Measurements from ENCODE around the gene HIVEP3.

GRCh38 chr1:41936107-41936506, 17.4 kb upstream of the HIVEP3 start:
- TF ChIP-seq CTCF (IDR thresholded peaks at IDR 0.05) (no peak), EP300 (IDR thresholded peaks at IDR 0.05) (no peak), POLR2A (IDR thresholded peaks at IDR 0.05) (no peak)

Data from tibial nerve (tissue), 4 donors.